RCC 7860 (cell line): ENCODE measurements around the gene MRPL20.
A peak's percentile ranks its signal among the peaks of the same experiment; 100 is the strongest.
"Not testable (repeated sequence)": the region's sequence is repeated elsewhere in the genome, so short reads cannot be mapped to it uniquely, and the experiment has no call there.

Experiments
- DNase-seq: peaks from one replicate; pipeline ENCODE4 v3.0.0-alpha.2; 2015; ENCODE audit warnings: low spot score
- FAIRE-seq: peaks from 2 replicates; lab custom pipeline; 2012; peaks lifted over from hg19 to GRCh38; lab: Jason Lieb, UNC

Gene MRPL20

DNA sequence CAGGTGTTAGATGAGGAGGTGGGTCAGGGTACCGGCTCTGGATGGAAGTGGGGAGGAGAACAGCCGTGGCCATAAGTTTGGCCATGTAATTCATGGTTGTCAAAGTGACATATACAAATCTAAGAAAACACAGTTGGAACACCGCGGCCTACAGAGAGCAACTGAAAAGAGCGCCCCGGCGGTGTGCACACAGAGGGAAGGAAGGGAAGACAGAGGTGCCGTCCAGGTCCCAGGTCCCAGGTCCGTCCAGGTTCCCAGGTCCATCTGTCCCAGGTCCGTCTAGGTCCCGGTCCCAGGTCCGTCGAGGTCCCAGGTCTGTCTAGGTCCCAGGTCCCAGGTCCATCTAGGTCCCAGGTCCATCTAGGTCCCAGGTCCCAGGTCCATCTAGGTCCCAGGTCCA, 4.5 kb upstream of the MRPL20 start:
- FAIRE-seq (no peak), DNase-seq (no peak)

GRCh38 chr1:1410238-1410637, 3.1 kb upstream of the MRPL20 start:
- not testable (repeated sequence) for FAIRE-seq

GRCh38 chr1:1407636-1408318, 684 bp upstream of the MRPL20 start:
- FAIRE-seq (no peak), DNase-seq (no peak)

More at GRCh38 chr1:1410238-1410637, 3.1 kb upstream of the MRPL20 start:
- DNase-seq: not testable (repeated sequence)

GRCh38 chr1:1406101-1406820, 832 bp downstream of the MRPL20 start:
- FAIRE-seq (no peak), DNase-seq (no peak)

DNA sequence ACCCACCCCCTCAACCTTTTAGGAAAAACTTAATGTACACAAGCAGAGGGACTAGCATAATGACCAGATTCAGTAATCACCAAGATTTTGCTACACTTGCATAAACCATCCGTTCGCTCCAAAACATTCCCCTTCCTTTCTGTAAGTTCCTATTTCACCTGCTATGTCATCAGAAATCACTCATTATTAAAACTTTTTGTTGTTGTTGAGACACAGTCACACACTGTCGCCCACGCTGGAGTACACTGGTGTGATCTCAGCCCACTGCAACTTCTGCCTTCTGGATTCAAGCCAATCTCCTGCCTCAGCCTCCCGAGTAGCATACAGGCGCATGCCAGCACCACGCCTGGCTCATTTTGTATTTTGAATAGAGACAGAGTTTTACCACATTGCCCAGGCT, 3.4 kb downstream of the MRPL20 start:
- DNase-seq (no peak), FAIRE-seq (no peak)

GRCh38 chr1:1402901-1403392, 4.1 kb downstream of the MRPL20 start:
- not testable (repeated sequence) for DNase-seq, FAIRE-seq

DNA sequence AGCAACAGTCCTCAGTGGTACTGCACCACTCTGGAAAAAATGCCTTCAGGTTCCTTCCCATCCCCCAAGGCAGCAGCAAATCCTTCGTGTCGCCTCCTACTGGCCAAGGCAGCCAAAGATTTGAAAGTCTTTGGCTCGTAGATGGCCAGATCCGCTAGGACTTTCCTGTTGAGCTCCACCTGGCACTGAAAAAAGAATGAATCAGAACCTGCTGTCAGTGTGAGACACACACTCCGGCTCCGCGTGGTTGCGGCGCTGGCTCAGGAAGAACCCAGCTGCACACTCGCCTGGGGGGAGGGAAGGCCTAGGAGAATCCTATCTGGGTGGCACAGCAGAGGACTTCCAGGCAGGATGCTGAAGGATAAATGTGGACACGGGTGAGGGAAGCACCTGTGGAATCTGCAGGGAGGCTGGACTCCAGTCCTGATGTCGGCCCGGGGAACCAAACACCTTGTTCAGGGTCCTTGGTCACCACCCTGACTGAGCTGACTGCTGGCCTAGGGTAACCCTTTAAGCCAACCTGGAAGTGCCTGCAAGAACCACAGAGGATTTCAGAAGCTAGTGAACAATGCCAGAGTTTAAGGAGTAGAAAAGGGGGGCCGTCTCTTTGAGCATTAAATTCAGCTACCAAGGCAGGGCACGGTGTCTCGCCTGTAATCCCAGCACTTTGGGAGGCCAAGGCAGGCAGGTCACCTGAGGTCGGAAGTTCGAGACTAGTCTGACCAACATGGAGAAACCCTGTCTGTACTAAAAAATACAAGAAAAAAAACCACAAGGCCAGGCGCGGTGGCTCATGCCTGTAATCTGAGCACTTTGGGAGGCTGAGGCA, 4.8 kb downstream of the MRPL20 start:
- FAIRE-seq: no peak
- DNase-seq: peak; percentile 66

GRCh38 chr1:1401457-1402010, 5.6 kb downstream of the MRPL20 start:
- no peak for DNase-seq
- FAIRE-seq: no peak

DNA sequence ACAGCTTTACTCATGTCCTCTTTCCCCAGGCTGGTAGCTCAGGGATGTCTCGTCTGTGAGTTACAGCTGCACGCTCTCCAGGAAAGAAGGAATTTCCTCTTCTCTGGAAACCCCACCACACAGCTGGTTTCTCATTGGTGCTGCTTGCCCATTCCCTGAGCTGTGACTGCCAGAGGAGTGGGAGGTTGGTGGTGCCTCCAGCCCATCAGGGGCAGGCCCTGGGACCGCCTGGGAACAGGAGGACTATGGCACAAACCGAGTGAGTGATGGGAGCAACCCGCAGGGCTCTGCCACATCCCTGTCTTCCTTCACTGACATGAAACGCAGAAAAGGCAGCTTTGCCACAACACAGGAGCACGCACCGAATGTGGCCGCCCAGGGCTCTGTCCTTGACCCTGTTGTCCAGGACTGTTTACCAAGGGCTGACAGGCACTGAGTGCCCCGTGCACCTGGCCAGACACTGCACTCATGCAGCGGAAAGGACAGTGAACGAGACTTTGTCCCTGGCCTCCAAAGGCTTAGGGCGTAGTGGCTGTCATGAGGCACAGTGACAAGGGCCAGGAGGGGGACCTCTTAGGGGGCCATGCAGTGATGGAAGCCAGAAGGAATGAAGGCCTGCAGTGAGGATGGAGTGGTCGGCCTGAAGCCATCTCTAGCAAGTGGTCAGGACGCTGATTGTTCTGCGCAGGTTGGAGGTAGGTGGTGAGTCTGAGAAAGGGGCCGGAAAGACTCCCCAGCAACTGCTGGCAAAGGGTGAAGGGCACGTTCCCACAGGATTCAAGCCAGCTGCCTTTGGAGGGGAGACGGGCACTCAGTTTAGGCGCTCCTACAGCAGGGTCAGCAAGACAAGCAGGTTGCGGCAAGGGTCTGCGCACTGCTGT, 6.3 kb downstream of the MRPL20 start:
- FAIRE-seq (no peak), DNase-seq (no peak)

GRCh38 chr1:1399872-1400575, 7.1 kb downstream of the MRPL20 start:
- peak; percentile 21 for DNase-seq
- FAIRE-seq: no peak

GRCh38 chr1:1399187-1399871, 7.8 kb downstream of the MRPL20 start, which contains the start of gene CCNL2:
Gene CCNL2, minus strand, starts transcription at chr1:1399335. Its CDS starts 29 bp downstream, at chr1:1399306.
- peak; percentile 93 for DNase-seq
- no peak for FAIRE-seq

GRCh38 chr1:1398677-1399186, 8.4 kb downstream of the MRPL20 start:
- FAIRE-seq (no peak), DNase-seq (no peak)

DNA sequence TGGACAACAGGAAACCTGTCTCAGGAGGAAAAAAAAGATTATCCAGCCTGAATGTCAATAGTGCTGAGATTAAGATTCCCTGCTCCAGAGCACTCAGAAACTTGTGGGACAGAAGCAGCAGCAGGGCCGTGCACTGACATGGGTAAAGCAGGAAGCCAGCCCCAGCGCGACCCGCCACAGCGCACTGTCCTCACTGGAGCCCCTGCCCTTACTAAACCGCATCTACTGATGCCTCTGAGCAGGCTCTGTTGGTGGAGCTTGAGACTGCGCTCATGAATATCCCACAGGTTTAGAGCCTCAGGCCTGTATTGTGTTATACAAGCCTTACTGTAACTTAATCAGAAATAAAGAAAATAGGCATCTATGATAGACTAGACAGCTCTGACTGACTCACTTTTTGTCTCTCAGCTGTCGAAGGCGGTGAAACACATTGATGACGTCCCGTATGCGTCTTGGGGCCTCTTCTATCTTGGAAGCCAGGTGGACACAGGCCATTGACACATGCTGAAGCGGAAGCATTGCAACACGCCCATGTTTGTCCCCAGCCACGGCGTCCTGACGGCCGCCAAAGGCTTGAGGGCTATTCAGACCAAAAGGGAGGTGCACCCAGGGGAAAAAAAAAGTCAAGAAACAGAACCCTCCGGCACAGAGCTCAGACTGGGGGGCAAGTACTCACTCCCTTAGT, 9.1 kb downstream of the MRPL20 start:
- DNase-seq (no peak), FAIRE-seq (no peak)

GRCh38 chr1:1395166-1395565, 11.9 kb downstream of the MRPL20 start:
- DNase-seq: no peak
- FAIRE-seq: no peak

DNA sequence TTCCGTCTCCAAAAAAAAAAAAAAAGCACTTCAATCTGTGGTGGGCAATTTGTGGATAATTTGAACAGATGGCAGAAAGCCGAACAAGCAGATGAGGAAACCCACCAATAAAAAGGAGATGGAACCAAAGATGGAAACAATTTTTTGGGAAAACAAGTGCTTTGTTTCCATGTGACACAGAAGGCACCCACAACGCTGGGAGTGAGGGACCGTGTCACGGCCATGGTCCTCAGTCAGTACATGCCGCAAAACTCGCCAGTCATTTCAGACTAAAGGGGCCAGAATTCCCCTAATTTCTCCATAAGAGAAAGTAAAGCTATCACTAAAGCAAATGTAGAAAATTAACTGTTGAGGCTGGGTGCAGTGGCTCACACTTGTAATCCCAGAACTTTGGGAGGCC, 13.0 kb downstream of the MRPL20 start:
- no peak for FAIRE-seq

DNA sequence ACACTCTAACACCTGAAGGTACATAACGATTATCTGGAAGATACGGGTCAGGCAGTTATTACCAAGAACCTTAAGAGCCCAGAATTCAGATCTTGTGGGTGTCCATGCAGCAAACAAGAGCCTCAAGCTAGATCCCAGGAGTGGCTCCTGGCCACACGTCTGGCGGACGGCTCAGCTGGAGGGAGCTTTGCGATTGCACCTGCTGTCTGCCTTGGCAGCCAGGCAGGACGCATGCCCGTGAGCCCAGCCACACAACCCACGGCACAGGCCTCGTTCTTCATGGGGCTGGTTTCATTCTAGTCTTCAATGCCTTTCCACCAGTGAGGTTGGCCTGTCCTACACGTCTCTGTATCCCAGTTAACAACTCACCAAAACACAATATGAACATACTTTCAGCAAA, 13.7 kb downstream of the MRPL20 start:
- no peak for DNase-seq
- FAIRE-seq: no peak

More for the DNA sequence above, 13.0 kb downstream of the MRPL20 start:
- no peak for DNase-seq

DNA sequence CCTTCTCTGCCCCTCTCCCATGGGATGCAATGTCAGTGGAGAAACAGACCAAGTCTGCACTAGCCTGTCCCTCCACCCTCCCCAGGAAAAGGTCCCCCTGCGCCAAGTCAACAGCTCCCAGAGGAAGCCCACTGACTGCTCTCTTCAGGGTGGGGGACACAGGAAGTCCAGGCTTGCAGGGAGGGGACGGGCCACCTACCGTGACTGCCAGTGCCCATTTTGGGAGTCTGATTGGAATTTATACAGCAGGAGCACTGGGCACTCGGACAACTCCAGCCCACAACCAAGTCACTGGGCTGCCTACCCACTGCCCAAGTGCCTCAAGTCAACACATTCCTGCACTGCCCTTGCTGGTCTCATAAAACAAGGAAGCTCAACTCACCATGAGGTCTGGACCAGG, 14.1 kb downstream of the MRPL20 start:
- FAIRE-seq: no peak
- no peak for DNase-seq

DNA sequence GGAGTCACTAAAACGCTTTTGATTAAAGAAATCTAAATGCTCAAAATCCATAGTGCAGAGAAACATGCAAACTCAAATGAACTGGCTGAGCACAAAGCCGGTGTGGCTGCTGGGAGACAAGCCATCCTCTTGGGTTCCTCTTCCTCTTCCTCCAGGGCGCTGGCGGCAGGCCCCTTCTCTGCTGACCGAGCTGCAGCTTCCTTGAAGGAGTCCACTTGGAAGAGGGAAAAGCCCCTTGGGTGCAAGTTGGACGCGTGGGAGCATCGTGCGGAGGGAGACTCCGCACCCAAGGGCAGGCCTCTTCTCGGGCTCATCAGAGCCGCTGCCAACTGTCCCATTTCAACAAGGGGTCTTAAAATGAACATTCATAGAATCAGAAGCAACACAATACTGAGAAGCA, 15.9 kb downstream of the MRPL20 start:
- DNase-seq: no peak
- no peak for FAIRE-seq
